Cardiac atrium fibroblast (primary cell): Measurements from ENCODE around the gene NTS. TPM values are rescaled to one million over a fixed set of nuclear protein-coding genes. Genes with fewer than 3 reads are reported as not detected.

Experiments
- total RNA-seq: library from RNA; depleted of rRNA; stranded (reverse); fragments of >200 nt; gene quantifications from 2 replicates; pipeline ENCODE4 v1.2.3, GENCODE V29; 2015

The NTS gene, protein sequence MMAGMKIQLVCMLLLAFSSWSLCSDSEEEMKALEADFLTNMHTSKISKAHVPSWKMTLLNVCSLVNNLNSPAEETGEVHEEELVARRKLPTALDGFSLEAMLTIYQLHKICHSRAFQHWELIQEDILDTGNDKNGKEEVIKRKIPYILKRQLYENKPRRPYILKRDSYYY
- total RNA-seq: not detected in 2 replicates

DNA sequence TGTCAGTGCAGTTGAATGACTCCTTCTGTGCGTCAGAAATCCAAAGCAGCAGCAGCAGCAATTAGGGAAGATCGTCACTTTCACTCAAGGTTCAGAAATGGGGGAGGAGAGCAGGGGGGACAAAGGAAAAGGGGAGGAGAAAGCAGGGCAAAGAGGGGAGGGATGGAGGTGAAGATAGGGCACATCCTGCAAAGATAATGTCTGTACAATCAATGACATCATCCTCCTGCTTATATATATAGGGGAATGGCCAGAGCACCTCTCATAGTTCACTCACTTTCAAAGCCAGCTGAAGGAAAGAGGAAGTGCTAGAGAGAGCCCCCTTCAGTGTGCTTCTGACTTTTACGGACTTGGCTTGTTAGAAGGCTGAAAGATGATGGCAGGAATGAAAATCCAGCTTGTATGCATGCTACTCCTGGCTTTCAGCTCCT is at the start of gene NTS:
Gene NTS, plus strand, starts transcription at position 265 of the 431 bp plus-strand sequence. Its CDS starts 109 bp downstream, at position 374.

DNA sequence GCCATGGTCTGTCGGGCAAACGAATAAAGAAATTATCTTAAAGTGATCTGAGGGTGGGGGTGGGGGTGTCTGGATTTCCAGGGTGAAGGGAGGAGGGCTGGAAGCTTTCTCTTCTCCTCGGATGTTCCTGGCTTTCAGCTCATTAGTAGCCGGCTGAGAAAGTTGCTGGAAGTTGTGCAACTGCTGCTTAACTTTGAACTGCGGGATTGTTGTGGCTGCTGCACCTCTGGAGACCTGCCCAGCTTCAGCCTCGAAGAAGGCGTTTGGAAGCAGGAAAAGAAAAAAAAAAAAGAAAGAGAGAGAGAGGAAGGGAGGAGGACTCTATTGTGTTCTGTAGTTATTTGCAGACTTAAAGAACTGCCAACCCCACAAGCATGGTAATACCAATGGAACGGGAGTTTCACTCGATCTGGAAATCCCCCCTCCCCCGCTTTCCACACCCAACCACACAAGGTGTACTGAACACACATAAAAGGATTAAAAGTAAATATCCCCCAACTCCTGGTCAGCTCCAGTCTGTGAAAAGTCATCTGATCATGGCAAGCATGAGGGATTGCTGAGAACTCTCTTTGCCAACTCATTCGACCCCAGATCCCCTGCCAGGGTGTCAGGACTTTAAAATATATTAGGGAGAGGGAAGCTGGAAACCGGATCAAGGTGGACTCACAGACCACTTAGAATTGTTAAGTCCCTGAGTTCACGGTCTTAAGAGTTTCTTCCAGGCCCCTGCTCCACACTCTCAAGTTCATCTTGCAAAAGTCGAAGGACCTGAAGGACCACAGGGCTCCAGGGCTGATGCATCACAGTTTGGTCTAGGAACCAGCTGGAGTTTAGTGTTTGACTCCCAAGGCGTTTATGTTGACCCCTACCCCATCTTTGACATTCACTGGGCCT is 37.7 kb upstream of the NTS start, which contains the start of gene RASSF9:
Gene RASSF9, minus strand, starts transcription at position 213 of the 894 bp plus-strand sequence. Its CDS starts 208 bp downstream, at position 5.

Other genes starting within 250 kb of the NTS start
- gene RASSF9, start 37.9 kb upstream of the NTS start, total RNA-seq: 0.90 and 1.6 TPM in 2 replicates